Prostate gland (tissue), 2 donors: ENCODE measurements around the gene RCC2. TPM values are rescaled to one million over a fixed set of nuclear protein-coding genes. Genes with fewer than 3 reads are reported as not detected.

Experiments used
- DNase-seq: peaks from one replicate; pipeline ENCODE4 v3.0.0-alpha.2; 2019; ENCODE audit warnings: low spot score
- H3K27ac ChIP-seq, 2 donors: fragments of 200-600 bp; sonication (generic); 2 replicates each; pipeline ENCODE4 v1.5.1; 2017 to 2019
- H3K27me3 ChIP-seq: fragments of 200-600 bp; sonication (generic); replicated peaks from 2 replicates; pipeline ENCODE4 v1.5.1; 2019; ENCODE audit not compliant: insufficient read depth
- H3K36me3 ChIP-seq, 2 donors: fragments of 200-600 bp; sonication (generic); 1 replicate in 1 of 2; 2 replicates in 1 of 2; pipeline versions ENCODE4 v1.5.1 to v1.8.1; 2017 to 2019
- H3K4me1 ChIP-seq: fragments of 200-600 bp; sonication (generic); replicated peaks from 2 replicates; pipeline ENCODE4 v1.5.1; 2019
- H3K4me3 ChIP-seq, 2 donors: fragments of 200-600 bp; sonication (generic); 2 replicates each; pipeline ENCODE4 v1.5.1; 2017 to 2019
- H3K9me3 ChIP-seq: fragments of 200-600 bp; sonication (generic); 2 replicates; pipeline ENCODE4 v1.5.1; 2017
- POLR2A ChIP-seq: fragments of 450-650 bp; IDR thresholded peaks from one replicate; pipeline ENCODE4 v1.6.1; 2016; ENCODE audit warnings: antibody characterized with exemption, mild to moderate bottlenecking
- POLR2AphosphoS5 ChIP-seq: sonication (generic); formaldehyde crosslinking; IDR thresholded peaks from one replicate; pipeline ENCODE4 v1.6.1; 2017; ENCODE audit warnings: antibody characterized with exemption
- WGBS: methylation state at CpG from one replicate; pipeline ENCODE4 v1.1.5; 2018; 5-methylcytosine and 5-hydroxymethylcytosine counted together
- intact Hi-C: fragments of 100-400 bp; cut with DNase I; formaldehyde crosslinking; loops from one replicate; pipeline ENCODE4 v1.14.2; 2022
- total RNA-seq, 2 donors: library from RNA; depleted of rRNA; stranded (reverse); fragments of >200 nt; gene quantifications; one replicate each; pipeline ENCODE4 v1.1.0, GENCODE V29; 2016
- TF ChIP-seq, protein P1 (sequence below), 4 experiments: fragments of 200-600 bp in 2 of 4; fragments of 450-650 bp in 2 of 4; sonication (generic) in 2 of 4; IDR thresholded peaks; 1 replicate in 3 of 4; 2 replicates in 1 of 4; pipeline ENCODE4 v1.5.1; 2016 to 2019; ENCODE audit warnings: antibody characterized with exemption in 4 of 4, mild to moderate bottlenecking in 2 of 4, moderate library complexity in 2 of 4

The RCC2 gene
- total RNA-seq, 2 donors from 2014 or later: 42.6 to 65.4 TPM

- intact Hi-C loops: no loop called here
- H3K4me1 ChIP-seq: no peaks in the 10 kb centered on the region
- H3K27me3 ChIP-seq: no peaks in the 10 kb centered on the region
- no peak overlapping the region for H3K4me3 ChIP-seq
- H3K9me3 ChIP-seq: no peaks in the 10 kb centered on the region
- TF ChIP-seq POLR2A: no peak
- no peak for TF ChIP-seq POLR2AphosphoS5
- TF ChIP-seq, protein P1, sequence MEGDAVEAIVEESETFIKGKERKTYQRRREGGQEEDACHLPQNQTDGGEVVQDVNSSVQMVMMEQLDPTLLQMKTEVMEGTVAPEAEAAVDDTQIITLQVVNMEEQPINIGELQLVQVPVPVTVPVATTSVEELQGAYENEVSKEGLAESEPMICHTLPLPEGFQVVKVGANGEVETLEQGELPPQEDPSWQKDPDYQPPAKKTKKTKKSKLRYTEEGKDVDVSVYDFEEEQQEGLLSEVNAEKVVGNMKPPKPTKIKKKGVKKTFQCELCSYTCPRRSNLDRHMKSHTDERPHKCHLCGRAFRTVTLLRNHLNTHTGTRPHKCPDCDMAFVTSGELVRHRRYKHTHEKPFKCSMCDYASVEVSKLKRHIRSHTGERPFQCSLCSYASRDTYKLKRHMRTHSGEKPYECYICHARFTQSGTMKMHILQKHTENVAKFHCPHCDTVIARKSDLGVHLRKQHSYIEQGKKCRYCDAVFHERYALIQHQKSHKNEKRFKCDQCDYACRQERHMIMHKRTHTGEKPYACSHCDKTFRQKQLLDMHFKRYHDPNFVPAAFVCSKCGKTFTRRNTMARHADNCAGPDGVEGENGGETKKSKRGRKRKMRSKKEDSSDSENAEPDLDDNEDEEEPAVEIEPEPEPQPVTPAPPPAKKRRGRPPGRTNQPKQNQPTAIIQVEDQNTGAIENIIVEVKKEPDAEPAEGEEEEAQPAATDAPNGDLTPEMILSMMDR (IDR thresholded peaks at IDR 0.05): no peak
- DNase-seq: no peak
- no peak overlapping the region for H3K27ac ChIP-seq
- no peaks in the 10 kb centered on the region for H3K36me3 ChIP-seq
- 93% methylated on average over 12 of the region's 12 CpGs for WGBS
These were observed 76.1 kb downstream of the RCC2 start for GRCh38 chr1:17363351-17363750.

- H3K4me1 ChIP-seq: no peaks in the 10 kb centered on the region
- H3K4me3 ChIP-seq: no peak overlapping the region
- intact Hi-C loops: no loop called here
- H3K9me3 ChIP-seq: no peaks in the 10 kb centered on the region
- H3K36me3 ChIP-seq: no peaks in the 10 kb centered on the region
- no peak for TF ChIP-seq POLR2AphosphoS5
- TF ChIP-seq, protein P1 (IDR thresholded peaks at IDR 0.05): no peak
- no peak for TF ChIP-seq POLR2A
- no peak overlapping the region for H3K27ac ChIP-seq
- 89% methylated on average over 4 of the region's 4 CpGs for WGBS
- no peak for DNase-seq
- no peaks in the 10 kb centered on the region for H3K27me3 ChIP-seq
These were observed 77.8 kb downstream of the RCC2 start for GRCh38 chr1:17361687-17362086.

DNA sequence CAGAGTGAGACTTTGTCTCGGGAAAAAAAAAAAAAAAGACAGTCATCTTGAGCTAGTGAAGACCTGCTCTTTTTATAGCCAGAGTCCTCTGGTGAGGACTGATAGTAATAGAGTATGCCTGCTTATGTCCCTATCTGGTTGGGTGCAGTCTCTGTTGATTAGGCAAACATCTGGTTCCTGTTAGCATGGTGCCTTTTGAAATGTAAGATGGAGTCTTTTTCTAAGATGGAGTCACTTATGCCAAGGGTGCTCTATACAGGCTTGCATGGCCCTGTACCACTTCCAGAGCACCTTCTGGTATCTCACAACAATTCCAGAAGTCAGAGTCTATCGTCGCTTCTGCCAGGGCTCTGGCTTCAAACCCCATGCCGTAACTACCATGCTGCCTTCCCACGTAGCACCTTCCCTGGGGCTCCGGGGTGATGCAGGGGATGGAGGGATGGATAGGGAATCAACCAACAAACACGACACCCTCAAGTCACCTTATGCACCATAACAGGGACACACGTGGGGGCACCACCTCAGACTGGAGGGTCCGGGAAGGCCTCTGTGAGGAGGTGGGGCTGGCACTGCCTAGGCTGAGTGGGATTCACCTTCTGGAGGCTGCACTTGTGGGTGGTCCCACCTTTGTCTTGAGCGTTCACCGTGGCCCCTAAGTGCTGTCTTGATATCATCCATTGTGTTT is 79.1 kb downstream of the RCC2 start:
- H3K4me1 ChIP-seq: no peaks in the 10 kb centered on the region
- no peak for DNase-seq
- intact Hi-C loops: no loop called here

DNA sequence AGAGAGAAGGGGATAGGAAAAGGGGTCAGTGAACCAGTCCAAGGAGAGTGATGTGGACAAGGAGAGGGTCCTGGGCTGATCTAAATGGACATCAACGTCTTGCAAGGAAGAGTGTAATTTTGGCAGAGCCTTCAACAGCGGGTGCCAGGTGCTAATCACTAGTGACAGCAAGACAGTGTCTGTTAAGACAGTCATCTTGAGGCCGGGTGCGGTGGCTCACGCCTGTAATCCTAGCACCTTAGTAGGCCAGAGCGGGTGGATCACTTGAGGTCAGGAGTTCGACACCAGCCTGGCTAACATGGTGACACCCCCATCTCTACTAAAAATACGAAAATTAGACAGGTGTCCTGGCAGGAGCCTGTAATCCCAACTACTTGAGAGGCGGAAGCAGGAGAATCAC is 79.7 kb downstream of the RCC2 start:
- H3K27ac ChIP-seq: no peak overlapping the region
- intact Hi-C loops: no loop called here

More for the DNA sequence above, 79.1 kb downstream of the RCC2 start:
- H3K27ac ChIP-seq: no peak overlapping the region
- 78% methylated on average over 11 of the region's 11 CpGs for WGBS
- TF ChIP-seq POLR2A (no peak), POLR2AphosphoS5 (no peak)
- TF ChIP-seq, protein P1 (IDR thresholded peaks at IDR 0.05): no peak
- no peaks in the 10 kb centered on the region for H3K36me3 ChIP-seq
- no peaks in the 10 kb centered on the region for H3K27me3 ChIP-seq
- H3K4me3 ChIP-seq: no peak overlapping the region
- no peaks in the 10 kb centered on the region for H3K9me3 ChIP-seq

More for the DNA sequence above, 79.7 kb downstream of the RCC2 start:
- DNase-seq: no peak
- no peaks in the 10 kb centered on the region for H3K9me3 ChIP-seq
- WGBS: 80% methylated on average over 9 of the region's 9 CpGs
- H3K36me3 ChIP-seq: no peaks in the 10 kb centered on the region
- H3K4me1 ChIP-seq: no peaks in the 10 kb centered on the region
- no peaks in the 10 kb centered on the region for H3K27me3 ChIP-seq
- no peak for TF ChIP-seq POLR2A
- TF ChIP-seq, protein P1 (IDR thresholded peaks at IDR 0.05): no peak
- TF ChIP-seq POLR2AphosphoS5: no peak
- H3K4me3 ChIP-seq: no peak overlapping the region
